Measurements from ENCODE around the gene LIMS4.
"Not testable (repeated sequence)": the region's sequence is repeated elsewhere in the genome, so short reads cannot be mapped to it uniquely, and the experiment has no call there.

- TF ChIP-seq, protein P1, sequence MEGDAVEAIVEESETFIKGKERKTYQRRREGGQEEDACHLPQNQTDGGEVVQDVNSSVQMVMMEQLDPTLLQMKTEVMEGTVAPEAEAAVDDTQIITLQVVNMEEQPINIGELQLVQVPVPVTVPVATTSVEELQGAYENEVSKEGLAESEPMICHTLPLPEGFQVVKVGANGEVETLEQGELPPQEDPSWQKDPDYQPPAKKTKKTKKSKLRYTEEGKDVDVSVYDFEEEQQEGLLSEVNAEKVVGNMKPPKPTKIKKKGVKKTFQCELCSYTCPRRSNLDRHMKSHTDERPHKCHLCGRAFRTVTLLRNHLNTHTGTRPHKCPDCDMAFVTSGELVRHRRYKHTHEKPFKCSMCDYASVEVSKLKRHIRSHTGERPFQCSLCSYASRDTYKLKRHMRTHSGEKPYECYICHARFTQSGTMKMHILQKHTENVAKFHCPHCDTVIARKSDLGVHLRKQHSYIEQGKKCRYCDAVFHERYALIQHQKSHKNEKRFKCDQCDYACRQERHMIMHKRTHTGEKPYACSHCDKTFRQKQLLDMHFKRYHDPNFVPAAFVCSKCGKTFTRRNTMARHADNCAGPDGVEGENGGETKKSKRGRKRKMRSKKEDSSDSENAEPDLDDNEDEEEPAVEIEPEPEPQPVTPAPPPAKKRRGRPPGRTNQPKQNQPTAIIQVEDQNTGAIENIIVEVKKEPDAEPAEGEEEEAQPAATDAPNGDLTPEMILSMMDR (IDR thresholded peaks at IDR 0.05): not testable (repeated sequence)
- TF ChIP-seq POLR2A, EP300 (IDR thresholded peaks at IDR 0.05): not testable (repeated sequence)
Observed at GRCh38 chr2:110422852-110423573, 49.6 kb downstream of the LIMS4 start.
